GM12878 (cell line): ENCODE measurements around the gene STX1B. TPM values are rescaled to one million over a fixed set of nuclear protein-coding genes. Genes with fewer than 3 reads are reported as not detected.

Experiments used
- ATAC-seq: fragments of 200-7000 bp; cut with Tn5 transposase; 3 replicates; pipeline ENCODE4 v1.9.1; 2020; ENCODE audit warnings: mild to moderate bottlenecking, moderate library complexity
- BruUV-seq: library from RNA; stranded (reverse); fragments of 400-500 nt; replicated peaks from 2 replicates; lab custom pipeline; 2021; lab: Mats Ljungman, UMichigan
- CTCF ChIA-PET: fragments of 300-600 bp; sonication (Branson Sonifier 250); formaldehyde crosslinking; extraction: SDS; loops from one replicate; lab custom pipeline; 2021; ENCODE audit warnings: inconsistent platforms; lab: Yijun Ruan, JAX
- POLR2A ChIA-PET: fragments of 350-600 bp; formaldehyde crosslinking; extraction: SDS; loops from one replicate; lab custom pipeline; 2021; ENCODE audit warnings: inconsistent platforms; lab: Charles Lee
- RAD21 ChIA-PET: fragments of 300-600 bp; sonication (Branson Sonifier 250); formaldehyde crosslinking; loops from one replicate; lab custom pipeline; 2023; ENCODE audit warnings: antibody characterized with exemption; ENCODE audit not compliant: unreplicated experiment; lab: Charles Lee
- SMC1A ChIA-PET: fragments of 300-600 bp; sonication (Branson Sonifier 250); formaldehyde crosslinking; loops from one replicate; lab custom pipeline; 2023; ENCODE audit not compliant: unreplicated experiment, uncharacterized antibody; lab: Charles Lee
- DNase-seq: peaks from one replicate; pipeline ENCODE4 v3.0.0-alpha.2; 2011; ENCODE audit warnings: low read depth, low spot score
- FAIRE-seq: peaks from 3 replicates; lab custom pipeline; 2011; peaks lifted over from hg19 to GRCh38; lab: Jason Lieb, UNC
- H2AFZ ChIP-seq: 2 replicates; pipeline ENCODE4 v1.6.0; 2011; ENCODE audit warnings: low read depth, low read length, control low read depth; ENCODE audit not compliant: control insufficient read depth
- H3K27ac ChIP-seq: 2 replicates; pipeline ENCODE4 v1.5.1; 2011; ENCODE audit warnings: control low read depth; ENCODE audit not compliant: control insufficient read depth, insufficient read depth
- H3K27me3 ChIP-seq, 2 experiments: replicated peaks in 1 of 2; 2 replicates each; pipeline versions ENCODE4 v1.6.0 to v1.6.1; 2011; ENCODE audit warnings: low read length in 1 of 2; ENCODE audit not compliant: control insufficient read depth in 2 of 2, insufficient read depth in 2 of 2
- H3K36me3 ChIP-seq, 2 experiments: 2 replicates each; pipeline ENCODE4 v1.5.1; 2011; ENCODE audit warnings: low read length in 1 of 2; ENCODE audit not compliant: control insufficient read depth in 2 of 2, insufficient read depth in 2 of 2
- H3K4me1 ChIP-seq: 2 replicates; pipeline ENCODE4 v1.6.1; 2011; ENCODE audit warnings: mild to moderate bottlenecking, low read length, moderate library complexity, mixed read lengths; ENCODE audit not compliant: control insufficient read depth, insufficient read depth
- H3K4me2 ChIP-seq: 2 replicates; pipeline ENCODE4 v1.6.0; 2011; ENCODE audit warnings: control low read depth; ENCODE audit not compliant: control insufficient read depth, insufficient read depth
- H3K4me3 ChIP-seq: fragments of 200-600 bp; sonication (generic); 2 replicates; pipeline ENCODE4 v1.5.1; 2016
- H3K79me2 ChIP-seq: 2 replicates; pipeline ENCODE4 v1.6.0; 2011; ENCODE audit warnings: low read length; ENCODE audit not compliant: control insufficient read depth, insufficient read depth
- H3K9ac ChIP-seq: 2 replicates; pipeline ENCODE4 v1.8.0; 2011; ENCODE audit warnings: low read length, control low read depth, mixed read lengths; ENCODE audit not compliant: control insufficient read depth, insufficient read depth
- H3K9me3 ChIP-seq: replicated peaks from 3 replicates; pipeline ENCODE4 v1.5.1; 2011; ENCODE audit warnings: mild to moderate bottlenecking, low read length; ENCODE audit not compliant: control insufficient read depth, insufficient read depth
- H4K20me1 ChIP-seq: 2 replicates; pipeline ENCODE4 v1.6.0; 2011; ENCODE audit not compliant: control insufficient read depth, insufficient read depth
- CHD1 ChIP-seq: IDR thresholded peaks from 2 replicates; pipeline ENCODE4 v1.6.1; 2012; ENCODE audit warnings: low read depth, low read length, improper control_type of control experiment
- IKZF1 ChIP-seq: fragments of 450-650 bp; conservative IDR thresholded peaks from 2 replicates; pipeline ENCODE4 v1.6.1; 2017; ENCODE audit warnings: antibody characterized with exemption, mild to moderate bottlenecking
- IRF4 ChIP-seq: IDR thresholded peaks from 2 replicates; pipeline ENCODE4 v1.6.1; 2011; ENCODE audit warnings: low read depth, low read length
- KAT2A ChIP-seq: conservative IDR thresholded peaks from 2 replicates; pipeline ENCODE4 v1.6.1; 2011; ENCODE audit warnings: low read depth, low read length; ENCODE audit not compliant: control insufficient read depth
- KLF5 ChIP-seq: fragments of 450-650 bp; IDR thresholded peaks from 2 replicates; pipeline ENCODE4 v1.6.1; 2014; ENCODE audit warnings: mild to moderate bottlenecking; ENCODE audit not compliant: partially characterized antibody
- RAD51 ChIP-seq: fragments of 450-650 bp; IDR thresholded peaks from 2 replicates; pipeline ENCODE4 v1.6.1; 2016; ENCODE audit warnings: moderate library complexity, mild to moderate bottlenecking, inconsistent platforms
- RCOR1 ChIP-seq: conservative IDR thresholded peaks from 2 replicates; pipeline ENCODE4 v1.6.1; 2012; ENCODE audit warnings: low read depth, low read length, improper control_type of control experiment
- TARDBP ChIP-seq: IDR thresholded peaks from 2 replicates; pipeline ENCODE4 v1.6.1; 2016; ENCODE audit warnings: borderline replicate concordance
- WGBS: methylation state at CpG from one replicate; pipeline ENCODE4 v1.1.6; 2016; ENCODE audit warnings: low lambda C conversion rate; ENCODE audit not compliant: insufficient replicate concordance, insufficient coverage; ENCODE audit errors: missing lambda C conversion rate; 5-methylcytosine and 5-hydroxymethylcytosine counted together
- in situ Hi-C: fragments of 300-500 bp; cut with MboI; formaldehyde crosslinking; loops from 9 replicates; pipeline ENCODE4 v1.14.3; 2018; ENCODE audit warnings: mixed read lengths
- intact Hi-C: fragments of 100-400 bp; cut with micrococcal nuclease; formaldehyde crosslinking; loops from one replicate; pipeline ENCODE4 v1.14.2; 2022; ENCODE audit not compliant: unreplicated experiment
- polyA plus RNA-seq, 11 experiments: library from polyadenylated mRNA; depleted of rRNA in 4 of 11; unstranded in 6 of 11; stranded (reverse) in 5 of 11; fragments of >200 nt; fragmentation: Nextera tagmentation in 4 of 11; fragmentation: Illumina TruSeq in 1 of 11; extraction: Ambion mirVana in 4 of 11; extraction: Trizol in 1 of 11; gene quantifications; 1 replicate in 1 of 11; 2 replicates in 10 of 11; pipeline versions ENCODE4 v1.2.1 to v1.2.3, GENCODE V29; 2011 to 2016; ENCODE audit warnings: inconsistent platforms in 2 of 11, missing spikeins in 2 of 11, low read depth in 1 of 11
- total RNA-seq, 4 experiments: library from RNA; depleted of rRNA in 3 of 4; stranded (reverse); fragments of >200 nt in 3 of 4; fragmentation: Illumina TruSeq in 1 of 4; extraction: Trizol in 1 of 4; gene quantifications; 2 replicates each; pipeline versions ENCODE4 v1.2.1 to v1.2.3, GENCODE V29; 2013 to 2021
- TF ChIP-seq, protein P1 (sequence below): fragments of 450-650 bp; IDR thresholded peaks from 2 replicates; pipeline ENCODE4 v1.6.1; 2017; ENCODE audit warnings: mild to moderate bottlenecking, moderate library complexity
- TF ChIP-seq, protein P2 (sequence below): fragments of 450-650 bp; IDR thresholded peaks from 2 replicates; pipeline ENCODE4 v1.6.1; 2017; ENCODE audit warnings: borderline replicate concordance
- TF ChIP-seq, protein P3 (sequence below): IDR thresholded peaks from 2 replicates; pipeline ENCODE4 v1.6.1; 2012; ENCODE audit warnings: improper control_type of control experiment, low read depth, low read length; ENCODE audit not compliant: insufficient replicate concordance

STX1B gene
- total and polyA plus RNA-seq, 10 of the 15 experiments (the other 5 are each of a cell fraction or from before 2014, with no cell fraction given): 0.22 to 2.5 (median 1.1) TPM

DNA sequence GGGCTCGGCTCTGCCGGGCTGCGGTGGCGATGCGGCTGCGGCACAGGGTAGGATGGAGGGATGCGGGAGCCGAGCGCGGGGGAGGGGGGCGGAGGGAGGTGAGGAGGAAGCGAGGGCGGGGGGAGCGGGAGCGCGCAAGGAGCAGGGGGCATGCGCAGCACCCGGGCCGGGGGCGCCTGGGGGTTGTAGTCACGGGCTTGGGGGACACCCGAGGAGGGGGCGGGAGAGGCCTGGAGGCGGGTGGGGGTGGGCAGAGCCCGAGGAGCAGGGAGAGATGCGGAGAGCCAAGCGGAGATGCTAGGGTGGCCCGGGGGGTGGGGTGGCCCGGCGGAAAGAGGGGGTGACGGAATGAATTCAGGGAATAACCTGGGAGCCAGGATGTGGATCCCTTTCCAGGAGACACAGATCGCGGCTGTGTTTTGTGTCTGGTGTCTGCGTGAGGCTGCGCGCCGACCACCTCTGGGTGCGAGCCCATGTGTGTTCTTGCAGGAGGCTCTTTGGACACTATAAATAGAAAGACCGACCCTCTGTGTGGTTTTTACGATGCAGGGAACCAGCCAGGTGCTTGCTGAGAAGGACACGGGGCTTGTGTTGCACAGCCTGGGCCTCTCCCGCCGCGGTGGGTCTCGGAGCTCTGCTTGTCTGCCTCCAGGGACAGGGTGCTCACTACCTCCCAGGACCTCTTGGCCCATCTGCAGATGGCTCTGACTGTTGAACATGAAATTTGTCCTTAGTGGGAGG, at the start of gene STX1B (continued):
- TF ChIP-seq, protein P1, sequence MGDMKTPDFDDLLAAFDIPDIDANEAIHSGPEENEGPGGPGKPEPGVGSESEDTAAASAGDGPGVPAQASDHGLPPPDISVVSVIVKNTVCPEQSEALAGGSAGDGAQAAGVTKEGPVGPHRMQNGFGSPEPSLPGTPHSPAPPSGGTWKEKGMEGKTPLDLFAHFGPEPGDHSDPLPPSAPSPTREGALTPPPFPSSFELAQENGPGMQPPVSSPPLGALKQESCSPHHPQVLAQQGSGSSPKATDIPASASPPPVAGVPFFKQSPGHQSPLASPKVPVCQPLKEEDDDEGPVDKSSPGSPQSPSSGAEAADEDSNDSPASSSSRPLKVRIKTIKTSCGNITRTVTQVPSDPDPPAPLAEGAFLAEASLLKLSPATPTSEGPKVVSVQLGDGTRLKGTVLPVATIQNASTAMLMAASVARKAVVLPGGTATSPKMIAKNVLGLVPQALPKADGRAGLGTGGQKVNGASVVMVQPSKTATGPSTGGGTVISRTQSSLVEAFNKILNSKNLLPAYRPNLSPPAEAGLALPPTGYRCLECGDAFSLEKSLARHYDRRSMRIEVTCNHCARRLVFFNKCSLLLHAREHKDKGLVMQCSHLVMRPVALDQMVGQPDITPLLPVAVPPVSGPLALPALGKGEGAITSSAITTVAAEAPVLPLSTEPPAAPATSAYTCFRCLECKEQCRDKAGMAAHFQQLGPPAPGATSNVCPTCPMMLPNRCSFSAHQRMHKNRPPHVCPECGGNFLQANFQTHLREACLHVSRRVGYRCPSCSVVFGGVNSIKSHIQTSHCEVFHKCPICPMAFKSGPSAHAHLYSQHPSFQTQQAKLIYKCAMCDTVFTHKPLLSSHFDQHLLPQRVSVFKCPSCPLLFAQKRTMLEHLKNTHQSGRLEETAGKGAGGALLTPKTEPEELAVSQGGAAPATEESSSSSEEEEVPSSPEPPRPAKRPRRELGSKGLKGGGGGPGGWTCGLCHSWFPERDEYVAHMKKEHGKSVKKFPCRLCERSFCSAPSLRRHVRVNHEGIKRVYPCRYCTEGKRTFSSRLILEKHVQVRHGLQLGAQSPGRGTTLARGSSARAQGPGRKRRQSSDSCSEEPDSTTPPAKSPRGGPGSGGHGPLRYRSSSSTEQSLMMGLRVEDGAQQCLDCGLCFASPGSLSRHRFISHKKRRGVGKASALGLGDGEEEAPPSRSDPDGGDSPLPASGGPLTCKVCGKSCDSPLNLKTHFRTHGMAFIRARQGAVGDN: no peak
- no peak for TF ChIP-seq RAD51
- TF ChIP-seq RCOR1: no peak
- TF ChIP-seq CHD1: no peak
- TF ChIP-seq TARDBP: no peak
- no peak for TF ChIP-seq KLF5
- no peak for TF ChIP-seq IRF4
- TF ChIP-seq, all 136 proteins: peak for 0

DNA sequence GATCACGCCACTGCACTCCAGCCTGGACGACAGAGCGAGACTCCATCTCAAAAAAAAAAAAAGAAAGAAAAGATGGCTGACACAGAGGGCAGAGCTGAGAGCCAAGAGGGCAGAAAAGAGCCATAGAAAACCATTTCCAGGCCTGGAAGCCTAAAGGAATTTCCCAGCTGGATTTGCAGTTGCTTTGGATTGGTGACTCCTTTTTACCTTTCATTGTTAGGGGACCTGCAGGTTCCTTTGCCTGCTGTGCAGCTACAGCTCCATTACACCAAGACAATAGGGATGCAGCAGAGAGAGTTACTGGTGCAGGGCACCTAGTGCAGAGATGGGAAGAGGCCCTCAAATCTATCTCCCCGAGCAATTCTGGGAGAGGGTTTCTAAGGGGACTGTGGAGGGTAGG, 45.2 kb upstream of the STX1B start:
- ChIA-PET POLR2A (interaction anchor here (0.6 to 0.7 kb wide), 3 partner anchors 13 to 132 kb away, joined by 3 read pairs; partner anchors contain the start of gene FBXL19), CTCF (interaction anchor here (0.6 kb wide), 2 partner anchors 9 to 401 kb away, joined by 3 to 4 read pairs; no protein-coding TSS in a partner anchor), SMC1A (interaction anchor here (1.5 kb wide), 1 partner anchor 86 kb away, joined by 3 read pairs; no protein-coding TSS in a partner anchor), RAD21 (no interaction called here)
- Histone ChIP-seq H3K79me2 (no peaks in the 10 kb centered on the region), H3K4me3 (no peak overlapping the region), H3K36me3 (no peaks in the 10 kb centered on the region), H2AFZ (no peak overlapping the region), H3K4me1 (no peaks in the 10 kb centered on the region), H3K27ac (no peak overlapping the region), H4K20me1 (no peaks in the 10 kb centered on the region), H3K4me2 (no peak overlapping the region), H3K9ac (no peak overlapping the region), H3K9me3 (no peaks in the 10 kb centered on the region), H3K27me3 (no peaks in the 10 kb centered on the region)
- no TSS peak for BruUV-seq
- WGBS: 85% methylated on average over 1 of the region's 4 CpGs
- DNase-seq (no peak), FAIRE-seq (no peak), ATAC-seq (no peak)
- intact Hi-C loops: no loop called here
- in situ Hi-C loops: no loop called here
- TF ChIP-seq, protein P2, sequence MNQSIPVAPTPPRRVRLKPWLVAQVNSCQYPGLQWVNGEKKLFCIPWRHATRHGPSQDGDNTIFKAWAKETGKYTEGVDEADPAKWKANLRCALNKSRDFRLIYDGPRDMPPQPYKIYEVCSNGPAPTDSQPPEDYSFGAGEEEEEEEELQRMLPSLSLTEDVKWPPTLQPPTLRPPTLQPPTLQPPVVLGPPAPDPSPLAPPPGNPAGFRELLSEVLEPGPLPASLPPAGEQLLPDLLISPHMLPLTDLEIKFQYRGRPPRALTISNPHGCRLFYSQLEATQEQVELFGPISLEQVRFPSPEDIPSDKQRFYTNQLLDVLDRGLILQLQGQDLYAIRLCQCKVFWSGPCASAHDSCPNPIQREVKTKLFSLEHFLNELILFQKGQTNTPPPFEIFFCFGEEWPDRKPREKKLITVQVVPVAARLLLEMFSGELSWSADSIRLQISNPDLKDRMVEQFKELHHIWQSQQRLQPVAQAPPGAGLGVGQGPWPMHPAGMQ: no peak
- TF ChIP-seq, protein P3, sequence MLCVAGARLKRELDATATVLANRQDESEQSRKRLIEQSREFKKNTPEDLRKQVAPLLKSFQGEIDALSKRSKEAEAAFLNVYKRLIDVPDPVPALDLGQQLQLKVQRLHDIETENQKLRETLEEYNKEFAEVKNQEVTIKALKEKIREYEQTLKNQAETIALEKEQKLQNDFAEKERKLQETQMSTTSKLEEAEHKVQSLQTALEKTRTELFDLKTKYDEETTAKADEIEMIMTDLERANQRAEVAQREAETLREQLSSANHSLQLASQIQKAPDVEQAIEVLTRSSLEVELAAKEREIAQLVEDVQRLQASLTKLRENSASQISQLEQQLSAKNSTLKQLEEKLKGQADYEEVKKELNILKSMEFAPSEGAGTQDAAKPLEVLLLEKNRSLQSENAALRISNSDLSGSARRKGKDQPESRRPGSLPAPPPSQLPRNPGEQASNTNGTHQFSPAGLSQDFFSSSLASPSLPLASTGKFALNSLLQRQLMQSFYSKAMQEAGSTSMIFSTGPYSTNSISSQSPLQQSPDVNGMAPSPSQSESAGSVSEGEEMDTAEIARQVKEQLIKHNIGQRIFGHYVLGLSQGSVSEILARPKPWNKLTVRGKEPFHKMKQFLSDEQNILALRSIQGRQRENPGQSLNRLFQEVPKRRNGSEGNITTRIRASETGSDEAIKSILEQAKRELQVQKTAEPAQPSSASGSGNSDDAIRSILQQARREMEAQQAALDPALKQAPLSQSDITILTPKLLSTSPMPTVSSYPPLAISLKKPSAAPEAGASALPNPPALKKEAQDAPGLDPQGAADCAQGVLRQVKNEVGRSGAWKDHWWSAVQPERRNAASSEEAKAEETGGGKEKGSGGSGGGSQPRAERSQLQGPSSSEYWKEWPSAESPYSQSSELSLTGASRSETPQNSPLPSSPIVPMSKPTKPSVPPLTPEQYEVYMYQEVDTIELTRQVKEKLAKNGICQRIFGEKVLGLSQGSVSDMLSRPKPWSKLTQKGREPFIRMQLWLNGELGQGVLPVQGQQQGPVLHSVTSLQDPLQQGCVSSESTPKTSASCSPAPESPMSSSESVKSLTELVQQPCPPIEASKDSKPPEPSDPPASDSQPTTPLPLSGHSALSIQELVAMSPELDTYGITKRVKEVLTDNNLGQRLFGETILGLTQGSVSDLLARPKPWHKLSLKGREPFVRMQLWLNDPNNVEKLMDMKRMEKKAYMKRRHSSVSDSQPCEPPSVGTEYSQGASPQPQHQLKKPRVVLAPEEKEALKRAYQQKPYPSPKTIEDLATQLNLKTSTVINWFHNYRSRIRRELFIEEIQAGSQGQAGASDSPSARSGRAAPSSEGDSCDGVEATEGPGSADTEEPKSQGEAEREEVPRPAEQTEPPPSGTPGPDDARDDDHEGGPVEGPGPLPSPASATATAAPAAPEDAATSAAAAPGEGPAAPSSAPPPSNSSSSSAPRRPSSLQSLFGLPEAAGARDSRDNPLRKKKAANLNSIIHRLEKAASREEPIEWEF: no peak
- TF ChIP-seq KAT2A: no peak
- TF ChIP-seq IKZF1: no peak
